WTC11 (cell line): ENCODE measurements around the gene ACACA. TPM values are rescaled to one million over a fixed set of nuclear protein-coding genes. Genes with fewer than 3 reads are reported as not detected.

ENCODE experiments used
- ATAC-seq: fragments of 200-7000 bp; cut with Tn5 transposase; 2 replicates; pipeline ENCODE4 v1.10.0; 2021; ENCODE audit warnings: mild to moderate bottlenecking, moderate library complexity
- CTCF ChIA-PET: fragments of 300-600 bp; sonication (Branson Sonifier 250); formaldehyde crosslinking; loops from one replicate; lab custom pipeline; 2021; ENCODE audit warnings: antibody characterized with exemption; lab: Charles Lee
- POLR2A ChIA-PET: fragments of 350-600 bp; sonication (Branson Sonifier 250); formaldehyde crosslinking; loops from one replicate; lab custom pipeline; 2021; ENCODE audit warnings: antibody characterized with exemption; lab: Charles Lee
- DNase-seq: peaks from one replicate; pipeline ENCODE4 v3.0.0; 2021; ENCODE audit warnings: low spot score
- H3K27ac Mint-ChIP-seq: 2 replicates; pipeline ENCODE4 v1.8.0; 2021; ENCODE audit warnings: mixed read lengths
- H3K27me3 Mint-ChIP-seq: 2 replicates; pipeline ENCODE4 v1.8.0; 2021; ENCODE audit warnings: low read depth, mild to moderate bottlenecking, moderate library complexity, mixed read lengths
- H3K36me3 Mint-ChIP-seq: 2 replicates; pipeline ENCODE4 v1.8.0; 2021; ENCODE audit warnings: mixed read lengths
- H3K4me1 Mint-ChIP-seq: 2 replicates; pipeline ENCODE4 v1.8.0; 2022; ENCODE audit warnings: mixed read lengths
- H3K4me3 Mint-ChIP-seq: 2 replicates; pipeline ENCODE4 v1.8.0; 2021; ENCODE audit warnings: mild to moderate bottlenecking, moderate library complexity, mixed read lengths
- H3K9me3 Mint-ChIP-seq: 2 replicates; pipeline ENCODE4 v1.8.0; 2021; ENCODE audit warnings: mixed read lengths
- AR ChIP-seq: fragments of 250-450 bp; sonication (Bioruptor Pico); IDR thresholded peaks from 2 replicates; pipeline ENCODE4 v1.9.0; 2021; ENCODE audit warnings: mild to moderate bottlenecking
- ATF2 ChIP-seq: sonication (generic); formaldehyde crosslinking; IDR thresholded peaks from 2 replicates; pipeline ENCODE4 v1.8.1; 2022; ENCODE audit warnings: low read depth, missing genetic modification reagents, borderline replicate concordance
- ATF6 ChIP-seq: sonication (generic); formaldehyde crosslinking; IDR thresholded peaks from 2 replicates; pipeline ENCODE4 v1.8.1; 2023; ENCODE audit warnings: mild to moderate bottlenecking, missing genetic modification reagents
- E2F1 ChIP-seq: sonication (generic); formaldehyde crosslinking; IDR thresholded peaks from 2 replicates; pipeline ENCODE4 v1.8.0; 2022; ENCODE audit warnings: mild to moderate bottlenecking, missing genetic modification reagents
- ELF4 ChIP-seq: sonication (generic); formaldehyde crosslinking; IDR thresholded peaks from 2 replicates; pipeline ENCODE4 v1.8.1; 2022; ENCODE audit warnings: low read depth, mild to moderate bottlenecking, moderate library complexity, missing genetic modification reagents
- FOXP1 ChIP-seq: sonication (generic); formaldehyde crosslinking; IDR thresholded peaks from 2 replicates; pipeline ENCODE4 v1.8.0; 2022; ENCODE audit warnings: missing genetic modification reagents, mild to moderate bottlenecking, moderate library complexity, borderline replicate concordance
- HMGA2 ChIP-seq: fragments of 250-450 bp; sonication (Bioruptor Pico); IDR thresholded peaks from 2 replicates; pipeline ENCODE4 v1.4.0; 2021; ENCODE audit warnings: mild to moderate bottlenecking, moderate library complexity
- IRF2 ChIP-seq: sonication (generic); formaldehyde crosslinking; IDR thresholded peaks from 2 replicates; pipeline ENCODE4 v1.8.0; 2022; ENCODE audit warnings: low read depth, missing genetic modification reagents, borderline replicate concordance
- MAX ChIP-seq: sonication (generic); formaldehyde crosslinking; IDR thresholded peaks from 2 replicates; pipeline ENCODE4 v1.8.0; 2022; ENCODE audit warnings: mild to moderate bottlenecking, missing genetic modification reagents
- MYBL2 ChIP-seq: sonication (generic); formaldehyde crosslinking; IDR thresholded peaks from 2 replicates; pipeline ENCODE4 v1.8.1; 2023; ENCODE audit warnings: mild to moderate bottlenecking, moderate library complexity, missing genetic modification reagents
- NFATC4 ChIP-seq: fragments of 250-450 bp; sonication (Bioruptor Pico); IDR thresholded peaks from 2 replicates; pipeline ENCODE4 v1.9.0; 2021; ENCODE audit warnings: mild to moderate bottlenecking
- OVOL2 ChIP-seq: fragments of 250-450 bp; sonication (Bioruptor Pico); IDR thresholded peaks from 2 replicates; pipeline ENCODE4 v1.9.0; 2021; ENCODE audit warnings: mild to moderate bottlenecking, borderline replicate concordance
- PREB ChIP-seq: sonication (generic); formaldehyde crosslinking; IDR thresholded peaks from 2 replicates; pipeline ENCODE4 v1.8.1; 2022; ENCODE audit warnings: mild to moderate bottlenecking, missing genetic modification reagents, moderate library complexity, borderline replicate concordance
- SP1 ChIP-seq: sonication (generic); formaldehyde crosslinking; conservative IDR thresholded peaks from 2 replicates; pipeline ENCODE4 v1.8.1; 2022; ENCODE audit warnings: missing genetic modification reagents
- TCF7 ChIP-seq: sonication (generic); formaldehyde crosslinking; IDR thresholded peaks from 2 replicates; pipeline ENCODE4 v1.8.0; 2022; ENCODE audit warnings: mild to moderate bottlenecking, low read depth, missing genetic modification reagents, moderate library complexity
- USF1 ChIP-seq: sonication (generic); formaldehyde crosslinking; IDR thresholded peaks from 2 replicates; pipeline ENCODE4 v1.8.0; 2022; ENCODE audit warnings: mild to moderate bottlenecking, missing genetic modification reagents
- ZNF232 ChIP-seq: sonication (generic); formaldehyde crosslinking; IDR thresholded peaks from 2 replicates; pipeline ENCODE4 v1.8.0; 2022; ENCODE audit warnings: mild to moderate bottlenecking, missing genetic modification reagents
- ZNF423 ChIP-seq: fragments of 250-450 bp; sonication (Bioruptor Pico); IDR thresholded peaks from 2 replicates; pipeline ENCODE4 v2.1.2; 2022; ENCODE audit warnings: mild to moderate bottlenecking, moderate library complexity
- ZNF532 ChIP-seq: fragments of 250-450 bp; sonication (Bioruptor Pico); IDR thresholded peaks from 2 replicates; pipeline ENCODE4 v1.9.0; 2021; ENCODE audit warnings: mild to moderate bottlenecking, borderline replicate concordance
- ZNF671 ChIP-seq: fragments of 250-450 bp; sonication (Bioruptor Pico); IDR thresholded peaks from 2 replicates; pipeline ENCODE4 v1.8.0; 2021; ENCODE audit warnings: mild to moderate bottlenecking
- ZSCAN18 ChIP-seq: fragments of 250-450 bp; sonication (Bioruptor Pico); IDR thresholded peaks from 2 replicates; pipeline ENCODE4 v2.1.2; 2022; ENCODE audit warnings: mild to moderate bottlenecking, moderate library complexity
- total RNA-seq: library from RNA; stranded (reverse); gene quantifications from 3 replicates; pipeline ENCODE4 v1.2.3, GENCODE V29; 2021

The ACACA gene
- total RNA-seq, 1 experiment from 2014 or later = 167 TPM

GRCh38 chr17:37389160-37389559 lies 17.5 kb downstream of the ACACA start (continued):
- no peak for TF ChIP-seq TCF7 (CRISPR knock-in tag)
- TF ChIP-seq USF1 (CRISPR knock-in tag) = no peak
- TF ChIP-seq E2F1 (CRISPR knock-in tag) = no peak
- no peak for TF ChIP-seq ZNF423
- no peak for TF ChIP-seq IRF2 (CRISPR knock-in tag)

- Mint-ChIP-seq H3K27ac (no peak overlapping the region), H3K4me1 (peaks cover 4% of the 10 kb centered on the region; the same call in 1 of the 2 replicates), H3K9me3 (no peaks in the 10 kb centered on the region), H3K4me3 (no peak overlapping the region), H3K27me3 (no peaks in the 10 kb centered on the region), H3K36me3 (no peaks in the 10 kb centered on the region)
- DNase-seq (no peak), ATAC-seq (no peak; the same call in 1 of the 2 replicates)
- ChIA-PET CTCF (interaction anchor here (1.1 to 8.0 kb wide), 2 partner anchors 14 to 97 kb away, joined by 3 to 68 read pairs; no protein-coding TSS in a partner anchor), POLR2A (no interaction called here)
- TF ChIP-seq ZNF671 (CRISPR knock-in tag) = no peak
- no peak for TF ChIP-seq ZNF232
- TF ChIP-seq ATF6 (CRISPR knock-in tag) = no peak
- no peak for TF ChIP-seq PREB
- TF ChIP-seq HMGA2 = no peak
- TF ChIP-seq NFATC4 = no peak
- TF ChIP-seq ELF4 (CRISPR knock-in tag) = no peak
- no peak for TF ChIP-seq ATF2 (CRISPR knock-in tag)
- no peak for TF ChIP-seq OVOL2 (CRISPR knock-in tag)
- TF ChIP-seq SP1 (CRISPR knock-in tag) = no peak
- TF ChIP-seq MYBL2 (CRISPR knock-in tag) = no peak
- TF ChIP-seq MAX (CRISPR knock-in tag) = no peak
- no peak for TF ChIP-seq FOXP1 (CRISPR knock-in tag)
- no peak for TF ChIP-seq ZSCAN18
- TF ChIP-seq AR (CRISPR knock-in tag) = no peak
- no peak for TF ChIP-seq ZNF532 (CRISPR knock-in tag)
Observed at GRCh38 chr17:37388266-37388665, 18.4 kb downstream of the ACACA start.
